HG03196 (cell line): ENCODE data around the gene ABCC5.
A peak's percentile ranks its signal among the peaks of the same experiment; 100 is the strongest.
"Not testable (repeated sequence)": the region's sequence is repeated elsewhere in the genome, so short reads cannot be mapped to it uniquely, and the experiment has no call there.

Experiments
- ATAC-seq: cut with Tn5 transposase; IDR thresholded peaks from one replicate; pipeline ENCODE4 v1.9.1; 2021; ENCODE audit not compliant: unreplicated experiment

The ABCC5 gene

DNA sequence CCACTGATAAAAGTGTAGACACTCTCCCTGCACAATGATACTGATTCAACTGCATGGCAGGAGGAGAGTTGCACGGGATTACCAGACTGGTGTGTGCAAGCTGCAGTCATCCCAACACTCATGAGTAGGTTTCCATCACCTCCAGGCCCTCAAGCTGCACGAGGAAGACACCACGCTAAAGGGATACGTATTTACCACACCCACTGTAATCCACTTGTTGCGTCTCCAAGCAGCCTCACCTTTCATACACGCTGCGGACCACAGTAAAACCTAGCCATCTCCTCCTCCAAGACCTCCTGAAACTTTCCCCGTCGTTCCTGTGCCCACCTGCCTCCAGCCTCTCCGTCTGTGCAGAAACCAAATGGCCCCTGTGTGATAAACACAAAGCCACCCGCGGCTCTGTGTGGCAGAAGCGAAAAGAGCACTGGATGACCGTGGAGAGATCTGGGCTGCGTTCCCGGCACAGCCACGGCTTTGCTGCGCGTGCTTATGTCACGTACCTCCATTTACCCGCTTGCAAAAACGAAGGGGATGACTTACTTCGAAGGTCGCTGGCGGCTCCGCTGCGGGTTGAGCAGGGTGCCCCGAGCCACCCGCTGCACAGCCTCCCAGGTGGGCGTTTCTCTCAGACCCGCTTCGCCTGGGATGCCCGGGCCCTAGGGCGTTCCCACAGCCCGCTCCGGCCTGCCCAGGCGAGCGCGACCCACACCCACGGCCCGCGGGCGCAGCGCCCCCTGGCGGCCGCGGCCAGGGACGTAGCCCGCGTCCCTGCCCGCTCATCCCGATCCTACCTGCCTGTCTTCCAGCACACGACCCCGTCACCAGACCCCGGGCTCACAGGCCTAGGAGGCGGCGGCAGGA is 643 bp downstream of the ABCC5 start:
- ATAC-seq = peak; percentile 80

DNA sequence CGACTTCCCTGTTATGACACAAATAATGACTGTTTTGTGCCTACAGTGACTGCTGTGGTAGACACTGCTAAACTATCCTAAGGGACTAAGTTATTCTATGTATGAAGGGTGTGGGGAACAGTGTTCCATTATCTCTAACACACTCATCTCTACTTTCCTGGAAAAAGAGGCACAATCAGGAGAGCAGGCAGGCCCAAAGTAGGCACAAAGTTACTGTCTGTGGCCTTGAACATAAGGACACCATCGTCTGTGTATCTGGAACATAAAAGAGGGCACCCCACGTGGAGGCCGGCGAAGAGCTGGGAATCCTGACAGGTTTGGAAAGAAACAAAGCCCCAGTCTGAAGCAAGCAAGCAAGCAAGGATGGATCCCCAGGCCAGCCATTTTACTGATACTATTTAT is 1.5 kb downstream of the ABCC5 start:
- no peak for ATAC-seq

DNA sequence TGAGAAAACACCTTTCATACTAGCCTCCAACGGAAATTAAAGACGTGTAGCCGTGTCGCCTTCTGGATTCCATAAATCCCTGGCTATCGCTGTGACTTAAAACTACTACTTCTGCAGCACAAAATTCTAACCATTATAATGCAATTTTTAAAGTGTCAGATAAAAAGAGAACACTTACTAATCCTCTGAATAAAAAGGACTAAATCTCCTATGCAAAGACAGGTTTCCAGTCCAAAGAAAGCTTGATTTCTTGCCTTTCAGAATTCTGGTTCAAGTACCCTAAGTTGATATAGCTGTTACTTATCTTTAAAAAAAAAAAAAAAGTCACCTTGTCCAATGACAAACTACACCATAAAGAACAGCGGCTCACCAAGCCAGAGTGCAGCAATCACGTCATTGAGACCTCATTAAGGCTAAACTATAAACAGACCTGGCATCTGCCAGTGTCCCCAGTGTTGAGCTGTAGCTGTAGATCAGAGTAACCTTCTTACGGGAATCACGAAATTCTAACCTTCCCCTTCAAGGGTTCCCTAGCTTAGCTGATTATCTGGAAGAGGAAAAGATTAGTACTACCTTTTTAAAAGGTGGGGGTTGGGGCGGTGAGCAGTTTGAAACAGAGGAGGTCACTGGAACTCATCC is 2.2 kb downstream of the ABCC5 start:
- no peak for ATAC-seq

DNA sequence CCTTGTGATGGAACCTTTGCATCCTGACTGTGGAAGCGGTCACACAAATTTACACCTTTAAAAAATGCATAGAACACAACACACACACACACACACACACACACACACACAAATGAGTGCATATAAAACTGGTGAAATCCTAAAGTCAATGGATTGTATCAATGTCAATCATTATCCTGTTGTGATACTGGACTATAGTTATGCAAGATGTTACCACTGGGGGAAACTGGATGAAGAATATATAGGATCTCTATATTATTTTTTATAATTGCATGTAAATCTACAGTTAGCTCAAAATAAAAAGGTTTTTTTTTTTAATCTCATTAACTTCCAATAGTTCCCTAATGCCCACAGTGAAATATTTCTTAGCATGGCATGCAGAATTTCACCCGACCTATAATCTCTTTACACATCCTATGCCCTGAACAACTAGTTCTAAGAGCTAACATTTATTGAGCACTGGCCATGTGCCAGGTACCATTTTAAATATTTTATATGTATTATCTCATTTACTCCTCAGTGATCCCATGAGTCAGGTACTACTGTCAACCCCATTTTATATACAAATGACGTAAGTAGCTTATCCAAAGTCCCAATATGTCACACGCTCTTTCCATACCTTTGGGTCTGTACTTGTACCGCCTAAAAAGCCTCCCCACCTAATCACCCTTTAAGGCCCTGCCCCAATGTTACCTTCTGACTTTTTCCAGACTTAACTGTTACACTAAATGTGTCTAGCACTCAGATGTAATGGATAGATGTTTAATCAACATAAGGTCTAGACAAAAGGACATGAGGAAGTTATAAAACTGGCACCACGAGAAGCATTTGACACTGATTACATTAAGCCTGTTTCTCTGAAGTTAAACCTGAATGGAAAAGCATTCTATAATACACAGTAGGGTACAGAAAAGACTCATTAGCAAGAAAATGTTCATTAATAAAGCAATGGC is 5.5 kb downstream of the ABCC5 start:
- no peak for ATAC-seq

DNA sequence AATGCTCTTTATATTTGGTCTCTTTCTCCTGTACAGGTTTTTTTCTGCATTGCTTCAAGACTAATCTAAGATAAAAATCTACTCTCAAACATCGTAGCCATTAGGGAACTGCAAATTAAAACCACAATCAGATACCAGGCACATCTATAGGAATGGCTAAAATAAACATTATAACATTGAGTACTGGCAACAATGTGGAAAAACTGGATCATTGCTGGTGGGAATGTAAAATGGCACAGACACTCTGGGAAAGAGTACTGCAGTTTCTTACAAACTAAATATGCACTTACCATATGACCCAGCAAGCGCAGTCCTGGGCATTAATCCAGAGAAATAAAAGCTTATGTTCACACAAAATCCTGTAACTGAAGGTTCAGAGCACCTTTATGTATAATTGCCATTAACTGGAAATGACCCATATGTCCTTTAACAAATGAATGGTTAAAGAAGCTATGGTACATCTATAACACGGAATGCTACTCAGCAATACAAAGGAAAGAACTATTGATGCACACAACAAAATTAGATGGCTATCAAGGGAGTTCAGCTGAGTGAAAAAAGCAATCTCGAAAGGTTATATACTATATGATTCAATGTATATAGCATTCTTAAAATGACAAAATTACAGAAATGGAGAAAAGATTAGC is 6.3 kb downstream of the ABCC5 start:
- no peak for ATAC-seq

DNA sequence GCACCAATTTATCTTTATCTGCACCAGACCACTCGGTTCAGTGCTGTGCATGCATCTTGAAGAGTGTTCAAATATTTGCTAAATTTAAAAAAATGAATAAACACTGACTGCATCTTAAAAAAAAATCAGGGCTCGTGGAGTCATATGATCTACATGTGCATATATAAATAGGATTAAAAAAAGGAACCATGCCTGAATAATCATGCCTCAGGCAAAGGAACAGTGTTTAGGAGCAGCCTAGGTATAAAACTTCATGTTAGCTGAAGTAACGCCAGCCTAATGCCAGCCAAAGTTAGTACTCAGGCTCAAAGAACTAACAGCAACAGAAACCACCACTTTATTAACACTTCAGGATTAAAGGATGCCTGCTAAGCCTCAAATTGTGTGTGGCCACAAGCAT is 9.5 kb downstream of the ABCC5 start:
- no peak for ATAC-seq

DNA sequence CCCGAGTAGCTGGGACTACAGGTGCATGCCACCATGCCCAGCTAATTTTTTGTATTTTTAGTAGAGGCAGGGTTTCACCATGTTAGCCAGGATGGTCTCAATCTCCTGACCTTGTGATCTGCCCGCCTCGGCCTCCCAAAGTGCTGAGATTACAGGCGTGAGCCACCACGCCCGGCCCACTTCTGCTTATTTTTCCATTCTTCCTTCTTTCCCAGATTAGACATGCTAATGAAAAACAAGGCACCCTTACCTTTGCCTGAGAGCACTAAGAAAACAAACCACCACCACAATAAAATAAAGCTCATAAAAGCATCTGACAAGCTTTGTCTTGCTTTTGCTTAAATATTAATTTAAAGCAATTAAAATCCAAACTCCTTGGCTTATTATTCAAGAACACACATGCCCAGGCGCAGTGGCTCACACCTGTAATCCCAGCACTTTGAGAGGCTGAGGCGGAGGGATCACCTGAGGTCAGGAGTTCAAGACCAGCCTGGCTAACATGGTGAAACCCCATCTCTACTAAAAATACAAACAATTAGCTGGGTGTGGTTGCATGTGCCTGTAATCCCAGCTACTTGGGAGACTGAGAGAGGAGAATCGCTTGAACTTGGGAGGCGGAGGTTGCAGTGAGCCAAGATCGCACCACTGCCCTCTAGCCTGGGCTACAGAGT is 10.4 kb downstream of the ABCC5 start:
- not testable (repeated sequence) for ATAC-seq

DNA sequence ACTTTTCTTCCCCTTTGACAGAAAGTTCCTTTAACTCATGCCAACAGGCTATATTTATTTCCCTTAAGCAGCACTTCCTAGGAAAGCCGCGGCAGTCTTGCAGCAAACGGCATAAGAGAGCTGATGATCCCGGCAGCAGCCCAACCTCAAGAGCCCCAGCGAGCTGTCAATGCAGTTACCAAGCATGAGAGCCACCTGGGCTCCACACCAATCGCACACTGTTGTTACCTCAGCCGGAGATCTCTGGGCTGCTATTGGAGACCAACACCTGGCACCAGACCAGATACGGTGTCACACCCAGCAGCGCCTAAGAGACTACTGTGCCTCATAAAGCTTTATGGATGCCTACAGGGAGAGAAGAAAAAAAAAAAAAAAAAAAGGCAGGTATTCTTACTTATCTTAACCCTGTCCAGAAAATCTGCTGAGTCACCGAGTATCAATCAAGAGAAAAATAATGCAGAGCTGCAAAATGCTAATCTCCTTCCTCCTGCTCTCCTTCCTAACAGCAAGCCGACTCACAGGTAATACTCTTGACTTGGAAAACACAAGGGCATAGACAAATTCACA is 11.7 kb downstream of the ABCC5 start:
- peak; percentile 56 for ATAC-seq

DNA sequence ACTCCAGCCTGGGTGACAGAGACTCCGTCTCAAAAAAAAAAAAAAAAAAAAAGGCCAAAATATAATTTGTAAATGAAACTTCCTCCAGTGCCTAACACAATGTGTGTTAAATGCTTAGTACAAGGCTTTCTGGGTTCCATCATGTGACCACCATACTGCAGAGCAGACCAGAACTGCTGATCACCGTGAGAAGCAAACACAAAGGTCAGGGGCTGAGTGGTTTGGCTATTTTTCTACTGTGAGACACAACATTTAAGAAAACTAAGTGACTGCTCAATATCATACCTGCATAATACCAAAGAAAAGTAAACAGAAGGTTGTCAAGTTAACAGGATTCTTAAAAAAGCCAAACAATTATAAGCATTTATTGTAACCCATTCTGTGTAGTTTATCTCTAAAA is 13.2 kb downstream of the ABCC5 start:
- ATAC-seq = no peak

DNA sequence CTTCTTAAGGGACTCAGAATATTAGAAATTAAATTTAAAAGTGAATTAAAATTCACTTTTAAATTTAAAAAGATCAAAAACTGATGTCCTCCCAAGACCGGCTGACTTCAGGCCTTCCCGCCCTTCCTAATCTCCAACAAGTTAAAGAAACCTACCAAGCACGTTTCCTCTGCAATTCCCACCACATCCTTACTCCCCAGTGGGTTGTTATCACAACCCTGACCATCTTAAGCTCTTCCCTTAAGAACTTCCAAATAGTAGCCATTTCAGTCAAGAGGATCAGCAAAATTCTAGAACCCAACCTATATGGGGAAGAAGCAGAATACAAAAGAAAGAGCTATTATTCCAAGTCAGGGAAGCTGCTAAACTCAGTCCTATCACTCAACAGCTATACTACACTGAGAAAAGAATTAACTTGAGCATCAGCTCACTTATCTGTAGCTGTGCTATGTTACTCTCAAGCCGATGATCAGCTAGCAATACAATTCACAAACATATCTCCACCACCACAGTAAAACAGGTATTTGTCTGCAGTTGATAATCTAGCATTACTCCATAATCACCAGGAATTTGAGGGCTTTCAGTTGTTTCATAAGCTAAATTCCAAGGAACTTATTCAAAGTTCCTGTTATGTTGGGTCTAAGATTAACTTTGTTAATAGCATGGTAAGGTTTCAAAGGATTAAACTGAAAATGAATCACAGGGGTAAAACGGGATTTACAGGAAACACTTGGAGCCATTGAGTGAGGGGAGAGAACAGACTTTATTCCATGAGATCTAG is 14.3 kb downstream of the ABCC5 start:
- no peak for ATAC-seq

DNA sequence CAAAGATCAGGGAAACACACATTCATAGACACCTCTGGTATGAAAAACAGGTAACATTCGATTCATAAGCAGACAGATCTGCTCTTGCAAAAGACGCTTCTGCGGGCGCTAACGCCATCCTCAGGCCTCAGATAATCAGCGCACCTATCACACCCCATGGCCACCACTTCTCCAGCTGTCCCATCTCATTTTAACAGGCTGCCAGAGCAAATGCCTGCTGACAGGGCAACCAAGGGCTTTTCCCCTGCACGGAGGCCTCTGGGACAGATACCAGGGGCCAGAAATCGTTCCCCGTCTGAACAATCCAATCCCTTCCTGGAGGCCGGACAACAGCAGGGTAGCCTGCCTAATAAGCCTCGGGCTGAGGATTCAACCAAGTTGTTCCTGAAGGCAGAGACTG is 15.2 kb downstream of the ABCC5 start:
- no peak for ATAC-seq

DNA sequence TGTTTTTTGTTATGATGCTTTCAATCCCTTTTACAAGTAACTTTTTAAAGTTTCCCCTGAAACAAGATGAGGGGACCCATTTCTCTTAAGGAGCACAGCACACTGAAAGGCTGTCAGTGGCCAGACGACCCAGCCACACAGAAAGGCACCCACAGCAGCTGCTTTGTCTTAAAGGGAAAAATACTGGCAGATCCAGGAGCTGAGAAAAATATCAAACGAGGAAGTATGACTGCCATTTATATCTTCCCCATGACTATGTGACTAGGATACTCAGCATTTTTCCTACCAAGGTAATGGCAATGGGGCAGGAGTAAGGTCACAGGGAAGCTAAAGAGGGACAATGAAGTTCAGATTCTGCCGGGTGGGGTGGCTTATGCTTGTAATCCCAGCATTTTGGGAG is 15.9 kb downstream of the ABCC5 start:
- no peak for ATAC-seq

DNA sequence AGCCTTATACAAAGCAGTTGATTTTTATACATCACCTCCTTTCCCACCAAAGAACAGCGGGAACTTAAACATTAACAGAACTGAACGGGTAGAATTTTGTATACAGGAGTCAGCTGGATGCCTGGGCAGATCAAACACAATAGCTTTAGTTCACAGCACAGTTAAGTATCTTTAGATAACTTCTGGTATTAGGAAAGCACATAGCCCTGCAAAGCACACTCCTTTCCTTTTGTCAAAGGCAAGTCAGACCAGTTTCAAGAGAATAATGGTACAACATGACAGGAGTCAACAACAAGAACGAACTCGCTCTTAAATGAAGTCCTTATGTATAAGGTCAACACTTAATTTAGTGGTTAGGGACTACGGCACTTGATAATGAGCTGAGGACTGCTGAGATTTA is 26.3 kb downstream of the ABCC5 start:
- ATAC-seq = no peak

DNA sequence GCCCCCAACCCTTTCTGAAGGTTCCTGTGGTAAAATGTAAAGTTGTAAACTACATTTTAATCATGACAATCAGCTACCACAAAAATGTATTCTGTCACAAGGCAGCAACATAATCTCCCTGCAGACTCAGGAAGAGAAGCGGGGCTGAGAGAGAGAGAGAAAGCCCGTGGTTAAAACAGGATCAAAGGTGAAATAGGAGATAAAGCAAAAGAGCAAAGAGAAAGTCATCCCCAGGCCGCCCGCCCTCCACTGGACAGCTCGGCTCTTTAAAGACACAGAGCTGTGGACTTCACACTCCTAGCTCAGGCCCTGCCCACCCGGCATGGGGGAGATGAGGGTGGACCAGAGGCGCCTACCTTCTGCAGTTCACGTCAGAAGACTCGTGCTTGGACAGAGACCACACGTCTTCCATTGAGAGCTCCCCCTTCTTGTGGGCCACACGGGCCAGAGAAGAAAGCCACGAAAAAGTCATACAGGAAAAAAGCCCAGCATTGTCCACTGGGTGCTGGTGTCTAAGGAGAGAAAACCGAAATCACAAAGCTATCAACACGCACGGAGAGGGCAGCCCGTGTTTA is 29.4 kb downstream of the ABCC5 start:
- no peak for ATAC-seq

DNA sequence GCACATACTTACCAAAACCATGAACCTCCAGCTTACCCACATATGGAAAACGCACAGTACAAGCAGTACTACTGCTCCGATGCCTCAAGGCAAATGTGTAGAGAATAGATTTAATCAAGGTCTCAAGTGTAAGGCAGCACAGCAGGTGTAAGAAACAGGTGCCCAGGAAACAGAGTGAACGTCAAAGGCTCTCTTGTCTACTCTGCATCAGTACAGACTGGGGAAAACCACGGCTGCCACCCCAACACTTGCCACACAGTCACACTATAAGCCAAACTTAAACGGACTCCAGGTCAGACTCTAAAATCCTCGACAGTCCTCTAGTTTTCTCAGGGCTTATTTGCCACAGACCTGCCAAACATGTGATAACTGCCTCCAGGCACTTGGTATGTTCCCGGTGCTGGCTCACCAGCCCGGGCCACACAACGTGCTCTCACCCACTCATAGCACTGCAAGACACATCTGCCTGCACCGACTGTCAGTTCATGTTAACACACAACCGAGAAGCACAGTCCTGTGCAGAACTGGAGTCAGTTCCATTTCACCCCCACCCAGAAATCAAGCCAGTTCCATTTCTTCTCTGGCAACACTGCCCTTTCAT is 30.6 kb downstream of the ABCC5 start:
- no peak for ATAC-seq

DNA sequence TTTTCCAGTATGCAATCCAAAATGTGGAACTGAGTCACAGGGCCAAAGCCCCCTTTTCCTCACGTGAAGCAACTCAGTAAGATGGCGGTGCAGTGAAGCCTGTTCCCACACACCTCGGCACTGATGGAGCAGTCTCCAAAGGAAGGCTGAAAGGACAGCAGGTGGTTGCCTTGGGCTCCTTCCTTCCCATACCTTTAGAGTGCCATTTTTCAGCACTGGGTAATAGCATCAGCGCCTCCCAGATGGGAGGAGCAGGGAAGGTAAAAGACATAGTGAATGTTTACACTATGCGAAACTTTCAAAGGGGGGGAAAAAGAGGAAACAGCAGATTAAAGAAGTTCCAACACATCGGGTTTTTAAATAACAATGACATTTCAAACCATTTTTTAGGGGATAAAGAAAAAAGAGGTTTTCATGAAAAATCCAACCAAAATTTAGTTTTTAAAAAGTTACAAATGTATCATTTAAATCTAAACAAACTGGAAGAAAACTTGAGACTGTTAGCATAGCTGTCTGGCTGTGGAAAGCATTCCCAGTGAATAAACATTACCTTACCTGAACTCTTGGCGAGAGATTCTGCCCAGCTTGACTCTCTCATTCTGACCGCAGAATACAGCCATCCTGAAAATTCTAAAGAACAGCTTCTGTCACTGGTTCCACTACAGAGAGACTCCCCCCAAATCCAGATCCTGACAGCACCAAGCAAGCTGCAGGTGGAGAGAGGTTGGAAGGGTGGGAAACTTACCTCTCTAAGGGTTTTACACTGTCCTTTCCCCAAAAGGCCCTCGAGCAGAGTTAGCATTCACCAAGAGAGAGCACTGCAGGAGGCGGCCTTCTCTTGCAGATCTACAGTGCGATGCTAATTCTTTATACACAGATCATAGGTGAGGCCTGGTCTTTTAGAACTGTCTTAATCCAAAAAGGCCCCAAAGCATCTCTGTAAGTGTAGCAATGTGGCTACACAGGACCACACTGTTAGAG is 32.6 kb downstream of the ABCC5 start:
- no peak for ATAC-seq

DNA sequence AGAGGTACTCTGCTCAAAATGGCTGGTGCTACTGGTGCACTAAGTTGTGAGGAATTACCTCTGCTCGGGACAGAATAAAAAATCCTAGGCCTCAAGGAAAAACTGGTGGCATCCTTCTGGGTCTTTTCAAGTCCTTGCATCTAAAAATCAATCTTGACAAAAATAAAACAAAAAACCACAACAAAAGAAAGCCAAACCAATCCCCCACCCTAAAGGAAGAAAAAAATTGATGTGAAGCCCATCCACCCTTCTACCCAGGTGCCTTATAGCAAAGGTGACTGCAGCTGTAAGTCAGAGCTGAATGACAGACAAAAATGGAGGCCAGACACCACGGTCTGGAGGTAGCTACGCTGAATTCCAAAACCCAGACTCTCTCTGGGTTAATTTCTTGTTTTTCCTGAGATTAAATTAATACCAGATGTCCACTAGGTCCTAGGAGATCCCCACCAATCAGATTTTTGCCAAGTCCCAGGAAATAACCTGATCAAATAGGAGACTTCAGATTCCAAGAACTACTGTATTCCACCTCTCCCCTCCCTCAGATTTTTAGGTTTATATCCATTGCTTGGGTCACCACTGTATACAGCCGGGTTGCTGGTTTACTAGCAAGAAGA is 33.5 kb downstream of the ABCC5 start:
- ATAC-seq = no peak
